Measurements from ENCODE around the gene MRPL22. TPM values are rescaled to one million over a fixed set of nuclear protein-coding genes. Genes with fewer than 3 reads are reported as not detected.
A peak's percentile ranks its signal among the peaks of the same experiment; 100 is the strongest.
"Not testable (repeated sequence)": the region's sequence is repeated elsewhere in the genome, so short reads cannot be mapped to it uniquely, and the experiment has no call there.

Gene MRPL22
- polyA plus RNA-seq, 3 donors: 11.6 to 66.1 (median 56.7) TPM

DNA sequence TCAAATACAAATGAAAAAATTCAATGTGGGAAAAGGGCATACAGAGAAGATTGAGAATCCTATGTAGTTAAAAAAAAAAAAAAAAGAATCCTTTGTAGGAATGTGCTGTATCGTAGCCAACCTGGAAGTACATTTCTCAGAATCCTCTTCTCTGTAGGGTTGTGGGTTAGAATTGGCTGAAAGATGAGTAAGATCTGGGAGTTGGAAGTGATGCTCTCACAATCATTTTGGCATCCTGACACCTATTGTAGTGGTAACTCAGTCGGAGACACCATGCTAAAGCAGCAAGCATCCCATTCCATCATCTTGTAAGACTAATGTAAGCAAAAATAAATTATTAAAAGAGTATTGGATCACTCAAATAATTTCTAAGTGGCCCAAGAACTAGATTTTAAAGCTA is 30.6 kb downstream of the MRPL22 start:
- no peaks in the 10 kb centered on the region for H3K4me1 Mint-ChIP-seq
- H3K9ac ChIP-seq (ENCODE audit: insufficient read depth, low read length, poor library complexity, severe bottlenecking): no peak overlapping the region
- H3K4me1 ChIP-seq (ENCODE audit: control insufficient read depth in 1 of 2, insufficient read depth in 2 of 2, low read length in 2 of 2): no peaks in the 10 kb centered on the region
- no peak overlapping the region for H2AFZ ChIP-seq (ENCODE audit: insufficient read depth, low read depth, low read length, poor library complexity, severe bottlenecking)
- H3K27me3 ChIP-seq (ENCODE audit: control insufficient read depth in 2 of 2, insufficient read depth in 2 of 2, low read length in 2 of 2): no peaks in the 10 kb centered on the region
- intact Hi-C loops (cut with micrococcal nuclease): no loop called here
- H3K79me2 ChIP-seq (ENCODE audit: insufficient read depth, low read length): no peaks in the 10 kb centered on the region
- H3K9me3 ChIP-seq (replicated peaks in 1 of 2; ENCODE audit: control insufficient read depth in 1 of 2, insufficient read depth in 1 of 2, low read length in 2 of 2): peaks cover 0 to 5% of the 10 kb centered on the region in 2 donors
- peaks cover 27 to 37% of the 10 kb centered on the region in 2 donors for H3K36me3 Mint-ChIP-seq
- H3K27ac ChIP-seq (ENCODE audit: low read depth in 1 of 2, low read length in 2 of 2): no peak overlapping the region
- H3K27ac Mint-ChIP-seq: no peak overlapping the region
- no peak overlapping the region for H3K4me2 ChIP-seq (replicated peaks; ENCODE audit: extremely low read depth, low read length, poor library complexity, severe bottlenecking)
- no peak overlapping the region for H3K4me3 ChIP-seq (replicated peaks in 1 of 3; ENCODE audit: low read depth in 2 of 3, low read length in 3 of 3)
- DNase-seq: no peak
- H3K36me3 ChIP-seq (replicated peaks in 1 of 2; ENCODE audit: control insufficient read depth in 1 of 2, insufficient read depth in 2 of 2, low read length in 2 of 2): peaks cover 15 to 30% of the 10 kb centered on the region in 2 donors
- peaks cover 4 to 9% (median 5%) of the 10 kb centered on the region in 7 donors for H3K9me3 Mint-ChIP-seq
- H3K4me3 Mint-ChIP-seq: no peak overlapping the region
- H3K27me3 Mint-ChIP-seq (ENCODE audit: low read depth in 3 of 3): no peaks in the 10 kb centered on the region
- no peaks in the 10 kb centered on the region for H4K20me1 ChIP-seq (ENCODE audit: insufficient read depth, low read length)
- WGBS (ENCODE audit: insufficient coverage): no CpG with 5 or more reads among the region's 2 CpGs
- TF ChIP-seq CTCF (IDR thresholded peaks at IDR 0.05): no peak

DNA sequence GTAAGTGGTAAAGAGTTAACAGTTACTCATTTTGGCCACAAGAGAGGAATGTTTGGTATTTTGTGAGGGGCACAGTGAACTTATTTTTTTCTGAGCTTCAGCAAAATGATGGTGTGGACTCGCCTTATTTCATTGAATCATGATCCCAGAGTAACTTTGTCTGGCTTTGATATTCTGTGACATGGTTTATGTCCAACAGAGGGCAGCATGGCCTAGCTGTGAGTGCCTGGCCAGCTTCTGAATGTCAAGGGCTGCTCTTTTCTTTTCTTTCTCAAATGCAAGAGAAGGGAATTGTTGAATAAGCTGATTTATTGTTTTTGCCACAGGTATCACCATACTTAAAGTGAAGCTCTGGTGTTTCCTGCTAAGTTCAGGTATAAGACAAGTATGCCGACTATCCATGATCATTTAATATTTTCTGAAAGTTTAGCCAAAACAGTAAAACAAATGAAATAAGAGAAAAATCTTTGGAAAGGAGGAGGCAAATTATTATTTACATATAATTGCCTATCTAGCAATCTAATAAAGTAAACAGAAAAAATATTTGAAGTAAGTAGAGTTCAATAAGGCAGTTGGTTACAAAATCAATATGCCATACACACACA is 31.7 kb downstream of the MRPL22 start:
- H3K27me3 Mint-ChIP-seq (ENCODE audit: low read depth in 3 of 3): no peaks in the 10 kb centered on the region
- H3K9me3 Mint-ChIP-seq: peaks cover 4 to 9% (median 5%) of the 10 kb centered on the region in 7 donors
- Histone ChIP-seq H3K36me3 (replicated peaks in 1 of 2; ENCODE audit: control insufficient read depth in 1 of 2, insufficient read depth in 2 of 2, low read length in 2 of 2) (peaks cover 6 to 19% of the 10 kb centered on the region in 2 donors), H3K4me2 (replicated peaks; ENCODE audit: extremely low read depth, low read length, poor library complexity, severe bottlenecking) (no peak overlapping the region), H3K79me2 (ENCODE audit: insufficient read depth, low read length) (no peaks in the 10 kb centered on the region), H3K4me1 (ENCODE audit: control insufficient read depth in 1 of 2, insufficient read depth in 2 of 2, low read length in 2 of 2) (peaks cover 0 to 2% of the 10 kb centered on the region in 2 donors), H3K4me3 (replicated peaks in 1 of 3; ENCODE audit: low read depth in 2 of 3, low read length in 3 of 3) (no peak overlapping the region), H3K9ac (ENCODE audit: insufficient read depth, low read length, poor library complexity, severe bottlenecking) (no peak overlapping the region), H3K27me3 (ENCODE audit: control insufficient read depth in 2 of 2, insufficient read depth in 2 of 2, low read length in 2 of 2) (no peaks in the 10 kb centered on the region), H4K20me1 (ENCODE audit: insufficient read depth, low read length) (no peaks in the 10 kb centered on the region), H3K9me3 (replicated peaks in 1 of 2; ENCODE audit: control insufficient read depth in 1 of 2, insufficient read depth in 1 of 2, low read length in 2 of 2) (peaks cover 0 to 5% of the 10 kb centered on the region in 2 donors), H2AFZ (ENCODE audit: insufficient read depth, low read depth, low read length, poor library complexity, severe bottlenecking) (no peak overlapping the region), H3K27ac (ENCODE audit: low read depth in 1 of 2, low read length in 2 of 2) (no peak overlapping the region)
- WGBS (ENCODE audit: insufficient coverage): 40% methylated on average over 1 of the region's 2 CpGs
- DNase-seq: no peak
- intact Hi-C loops (cut with micrococcal nuclease): no loop called here
- peaks cover 7% of the 10 kb centered on the region for H3K4me1 Mint-ChIP-seq
- peaks cover 20 to 28% of the 10 kb centered on the region in 2 donors for H3K36me3 Mint-ChIP-seq
- no peak overlapping the region for H3K4me3 Mint-ChIP-seq
- peak overlapping the region in 1 of 7 donors; percentile 11 for H3K27ac Mint-ChIP-seq
- no peak for TF ChIP-seq CTCF (IDR thresholded peaks at IDR 0.05)

DNA sequence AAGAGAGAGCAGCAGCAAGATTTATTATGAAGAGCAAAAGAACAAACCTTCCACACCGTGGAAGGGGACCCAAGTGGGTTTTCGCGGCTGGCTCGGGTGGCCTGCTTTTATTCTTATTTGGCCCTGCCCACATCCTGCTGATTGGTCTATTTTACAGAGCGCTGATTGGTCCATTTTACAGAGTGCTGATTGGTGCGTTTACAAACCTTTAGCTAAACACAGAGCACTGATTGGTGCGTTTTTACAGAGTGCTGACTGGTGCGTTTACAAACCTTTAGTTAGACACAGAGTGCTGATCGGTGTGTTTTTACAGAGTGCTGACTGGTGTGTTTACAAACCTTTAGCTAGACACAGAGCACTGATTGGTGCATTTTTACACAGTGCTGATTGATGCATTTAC is 35.2 kb downstream of the MRPL22 start:
- 100% methylated on average over 5 of the region's 9 CpGs for WGBS (ENCODE audit: insufficient coverage)
- H3K36me3 Mint-ChIP-seq; H4K20me1 ChIP-seq (ENCODE audit: insufficient read depth, low read length); H3K4me3 ChIP-seq (replicated peaks in 1 of 3; ENCODE audit: low read depth in 2 of 3, low read length in 3 of 3); H2AFZ ChIP-seq (ENCODE audit: insufficient read depth, low read depth, low read length, poor library complexity, severe bottlenecking); H3K27ac ChIP-seq (ENCODE audit: low read depth in 1 of 2, low read length in 2 of 2); H3K36me3 ChIP-seq (replicated peaks in 1 of 2; ENCODE audit: control insufficient read depth in 1 of 2, insufficient read depth in 2 of 2, low read length in 2 of 2); H3K27me3 ChIP-seq (ENCODE audit: control insufficient read depth in 2 of 2, insufficient read depth in 2 of 2, low read length in 2 of 2); H3K4me2 ChIP-seq (replicated peaks; ENCODE audit: extremely low read depth, low read length, poor library complexity, severe bottlenecking); H3K4me3 Mint-ChIP-seq; H3K9me3 Mint-ChIP-seq; H3K27ac Mint-ChIP-seq; H3K27me3 Mint-ChIP-seq (ENCODE audit: low read depth in 3 of 3); DNase-seq; intact Hi-C loops (cut with micrococcal nuclease); H3K4me1 Mint-ChIP-seq; H3K79me2 ChIP-seq (ENCODE audit: insufficient read depth, low read length); H3K9me3 ChIP-seq (replicated peaks in 1 of 2; ENCODE audit: control insufficient read depth in 1 of 2, insufficient read depth in 1 of 2, low read length in 2 of 2); H3K9ac ChIP-seq (ENCODE audit: insufficient read depth, low read length, poor library complexity, severe bottlenecking); H3K4me1 ChIP-seq (ENCODE audit: control insufficient read depth in 1 of 2, insufficient read depth in 2 of 2, low read length in 2 of 2): not testable (repeated sequence)
